HEK293T (cell line): ENCODE results near the gene FBXL7.

ENCODE experiments used
- ARNT ChIP-seq: fragments of 450-650 bp; IDR thresholded peaks from 2 replicates; pipeline ENCODE4 v1.6.1; 2017; ENCODE audit warnings: mild to moderate bottlenecking
- CTBP1 ChIP-seq: fragments of 450-650 bp; IDR thresholded peaks from 2 replicates; pipeline ENCODE4 v1.6.1; 2016; ENCODE audit warnings: borderline replicate concordance
- ELF4 ChIP-seq: fragments of 450-650 bp; IDR thresholded peaks from 2 replicates; pipeline ENCODE4 v1.6.1; 2017; ENCODE audit warnings: antibody characterized with exemption
- FOXA1 ChIP-seq: fragments of 450-650 bp; IDR thresholded peaks from 2 replicates; pipeline ENCODE4 v1.6.1; 2016; ENCODE audit warnings: mild to moderate bottlenecking
- FOXM1 ChIP-seq: fragments of 450-650 bp; IDR thresholded peaks from 2 replicates; pipeline ENCODE4 v1.6.1; 2017; ENCODE audit warnings: mild to moderate bottlenecking, borderline replicate concordance
- L3MBTL2 ChIP-seq: fragments of 450-650 bp; conservative IDR thresholded peaks from 2 replicates; pipeline ENCODE4 v1.6.1; 2016; ENCODE audit warnings: mild to moderate bottlenecking
- LEF1 ChIP-seq: fragments of 450-650 bp; IDR thresholded peaks from 2 replicates; pipeline ENCODE4 v1.6.1; 2017; ENCODE audit warnings: mild to moderate bottlenecking, borderline replicate concordance
- NFRKB ChIP-seq: fragments of 450-650 bp; IDR thresholded peaks from 2 replicates; pipeline ENCODE4 v1.6.1; 2016; ENCODE audit warnings: mild to moderate bottlenecking, moderate library complexity
- SP1 ChIP-seq: fragments of 450-650 bp; IDR thresholded peaks from 2 replicates; pipeline ENCODE4 v1.6.1; 2017
- SUZ12 ChIP-seq: fragments of 450-650 bp; IDR thresholded peaks from 2 replicates; pipeline ENCODE4 v1.6.1; 2016; ENCODE audit warnings: mild to moderate bottlenecking
- TARDBP ChIP-seq: fragments of 450-650 bp; IDR thresholded peaks from 2 replicates; pipeline ENCODE4 v1.6.1; 2016
- ZNF384 ChIP-seq: fragments of 450-650 bp; IDR thresholded peaks from 2 replicates; pipeline ENCODE4 v1.6.1; 2016

DNA sequence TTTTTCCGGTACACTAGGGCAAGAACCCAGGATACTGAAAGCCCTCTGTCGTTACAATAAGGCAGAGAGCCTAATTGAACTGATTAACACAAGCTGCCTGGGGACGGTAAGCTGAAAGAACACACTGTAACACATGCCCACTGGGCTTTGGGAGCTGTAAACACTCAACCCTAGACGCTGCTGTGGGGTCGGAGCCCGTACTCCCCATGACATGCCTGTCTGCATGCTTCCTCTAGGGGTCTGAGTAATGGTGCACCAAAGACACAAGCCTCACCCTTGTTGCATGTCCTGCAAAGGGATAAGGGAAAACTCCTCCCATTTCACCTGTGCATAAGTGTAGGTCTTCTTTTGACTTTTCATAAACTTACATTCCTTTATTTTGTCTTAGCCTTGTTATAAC, 194.0 kb downstream of the FBXL7 start:
- no peak for TF ChIP-seq FOXM1
- no peak for TF ChIP-seq TARDBP
- TF ChIP-seq SUZ12: no peak
- TF ChIP-seq CTBP1: no peak
- TF ChIP-seq FOXA1: no peak
- TF ChIP-seq LEF1: no peak
- no peak for TF ChIP-seq SP1
- TF ChIP-seq ELF4: no peak
- no peak for TF ChIP-seq L3MBTL2
- no peak for TF ChIP-seq ARNT
- TF ChIP-seq ZNF384: no peak
- TF ChIP-seq NFRKB: no peak
